ENCODE data around the gene G3BP1. TPM values are rescaled to one million over a fixed set of nuclear protein-coding genes. Genes with fewer than 3 reads are reported as not detected.
"Not testable (repeated sequence)": the region's sequence is repeated elsewhere in the genome, so short reads cannot be mapped to it uniquely, and the experiment has no call there.

Gene G3BP1
- total and polyA plus RNA-seq, 4 donors = 26.9 to 144 (median 62.7) TPM

GRCh38 chr5:151856861-151857260 is 85.1 kb downstream of the G3BP1 start:
- no peaks in the 10 kb centered on the region for H3K4me1 ChIP-seq (ENCODE audit: control insufficient read depth in 4 of 4, insufficient read depth in 4 of 4, low read length in 3 of 4)
- TF ChIP-seq FOXA1 (IDR thresholded peaks at IDR 0.05) (no peak), JUND (IDR thresholded peaks at IDR 0.05) (no peak), EGR1 (IDR thresholded peaks at IDR 0.05; ENCODE audit: low read depth in 2 of 2) (no peak), SP1 (IDR thresholded peaks at IDR 0.05) (no peak), RAD21 (IDR thresholded peaks at IDR 0.05) (no peak), RXRA (IDR thresholded peaks at IDR 0.05) (no peak), GABPA (IDR thresholded peaks at IDR 0.05 in 1 of 2, conservative IDR thresholded peaks at IDR 0.05 in 1 of 2) (no peak), CTCF (IDR thresholded peaks at IDR 0.05; ENCODE audit: low read depth, low read length, missing input control) (no peak), TAF1 (conservative IDR thresholded peaks at IDR 0.05) (no peak), HNF4G (IDR thresholded peaks at IDR 0.05) (no peak), NR2F2 (IDR thresholded peaks at IDR 0.05) (no peak)
- TF ChIP-seq, protein P1, sequence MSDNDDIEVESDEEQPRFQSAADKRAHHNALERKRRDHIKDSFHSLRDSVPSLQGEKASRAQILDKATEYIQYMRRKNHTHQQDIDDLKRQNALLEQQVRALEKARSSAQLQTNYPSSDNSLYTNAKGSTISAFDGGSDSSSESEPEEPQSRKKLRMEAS (IDR thresholded peaks at IDR 0.05) = no peak
- TF ChIP-seq, protein P2, sequence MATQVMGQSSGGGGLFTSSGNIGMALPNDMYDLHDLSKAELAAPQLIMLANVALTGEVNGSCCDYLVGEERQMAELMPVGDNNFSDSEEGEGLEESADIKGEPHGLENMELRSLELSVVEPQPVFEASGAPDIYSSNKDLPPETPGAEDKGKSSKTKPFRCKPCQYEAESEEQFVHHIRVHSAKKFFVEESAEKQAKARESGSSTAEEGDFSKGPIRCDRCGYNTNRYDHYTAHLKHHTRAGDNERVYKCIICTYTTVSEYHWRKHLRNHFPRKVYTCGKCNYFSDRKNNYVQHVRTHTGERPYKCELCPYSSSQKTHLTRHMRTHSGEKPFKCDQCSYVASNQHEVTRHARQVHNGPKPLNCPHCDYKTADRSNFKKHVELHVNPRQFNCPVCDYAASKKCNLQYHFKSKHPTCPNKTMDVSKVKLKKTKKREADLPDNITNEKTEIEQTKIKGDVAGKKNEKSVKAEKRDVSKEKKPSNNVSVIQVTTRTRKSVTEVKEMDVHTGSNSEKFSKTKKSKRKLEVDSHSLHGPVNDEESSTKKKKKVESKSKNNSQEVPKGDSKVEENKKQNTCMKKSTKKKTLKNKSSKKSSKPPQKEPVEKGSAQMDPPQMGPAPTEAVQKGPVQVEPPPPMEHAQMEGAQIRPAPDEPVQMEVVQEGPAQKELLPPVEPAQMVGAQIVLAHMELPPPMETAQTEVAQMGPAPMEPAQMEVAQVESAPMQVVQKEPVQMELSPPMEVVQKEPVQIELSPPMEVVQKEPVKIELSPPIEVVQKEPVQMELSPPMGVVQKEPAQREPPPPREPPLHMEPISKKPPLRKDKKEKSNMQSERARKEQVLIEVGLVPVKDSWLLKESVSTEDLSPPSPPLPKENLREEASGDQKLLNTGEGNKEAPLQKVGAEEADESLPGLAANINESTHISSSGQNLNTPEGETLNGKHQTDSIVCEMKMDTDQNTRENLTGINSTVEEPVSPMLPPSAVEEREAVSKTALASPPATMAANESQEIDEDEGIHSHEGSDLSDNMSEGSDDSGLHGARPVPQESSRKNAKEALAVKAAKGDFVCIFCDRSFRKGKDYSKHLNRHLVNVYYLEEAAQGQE (IDR thresholded peaks at IDR 0.05) = no peak
- no peak overlapping the region for H3K9ac ChIP-seq (ENCODE audit: low read depth in 1 of 2, low read length in 2 of 2)
- H3K27ac ChIP-seq (ENCODE audit: low read depth in 1 of 2, low read length in 2 of 2) = no peak overlapping the region
- H3K4me3 ChIP-seq (ENCODE audit: low read depth in 1 of 3, low read length in 3 of 3) = no peak overlapping the region
- no peaks in the 10 kb centered on the region for H3K36me3 ChIP-seq (ENCODE audit: control insufficient read depth in 4 of 4, insufficient read depth in 3 of 4, low read depth in 1 of 4, low read length in 3 of 4)
- H3K9me3 ChIP-seq (ENCODE audit: control insufficient read depth in 4 of 4, low read length in 3 of 4) = no peaks in the 10 kb centered on the region
- WGBS = 92% methylated on average over 5 of the region's 5 CpGs
- no peaks in the 10 kb centered on the region for H3K27me3 ChIP-seq (ENCODE audit: control insufficient read depth in 4 of 4, insufficient read depth in 4 of 4, low read length in 3 of 4)
- no peak for DNase-seq (ENCODE audit: low spot score)

DNA sequence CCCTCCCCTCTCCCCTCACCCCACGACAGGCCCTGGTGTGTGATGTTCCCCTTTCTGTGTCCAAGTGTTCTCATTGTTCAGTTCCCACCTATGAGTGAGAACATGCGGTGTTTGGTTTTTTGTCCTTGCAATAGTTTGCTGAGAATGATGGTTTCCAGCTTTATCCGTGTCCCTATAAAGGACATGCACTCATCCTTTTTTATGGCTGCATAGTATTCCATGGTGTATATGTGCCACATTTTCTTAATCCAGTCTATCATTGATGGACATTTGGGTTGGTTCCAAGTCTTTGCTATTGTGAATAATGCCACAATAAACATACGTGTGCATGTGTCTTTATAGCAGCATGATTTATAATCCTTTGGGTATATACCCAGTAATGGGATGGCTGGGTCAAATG is 89.1 kb downstream of the G3BP1 start:
- H3K9me3 ChIP-seq (ENCODE audit: control insufficient read depth in 4 of 4, low read length in 3 of 4); H3K27ac ChIP-seq (ENCODE audit: low read depth in 1 of 2, low read length in 2 of 2); H3K36me3 ChIP-seq (ENCODE audit: control insufficient read depth in 4 of 4, insufficient read depth in 3 of 4, low read depth in 1 of 4, low read length in 3 of 4); H3K4me1 ChIP-seq (ENCODE audit: control insufficient read depth in 4 of 4, insufficient read depth in 4 of 4, low read length in 3 of 4); DNase-seq (ENCODE audit: low spot score); H3K27me3 ChIP-seq (ENCODE audit: control insufficient read depth in 4 of 4, insufficient read depth in 4 of 4, low read length in 3 of 4); H3K4me3 ChIP-seq (ENCODE audit: low read depth in 1 of 3, low read length in 3 of 3); H3K9ac ChIP-seq (ENCODE audit: low read depth in 1 of 2, low read length in 2 of 2): not testable (repeated sequence)
- WGBS = 87% methylated on average over 3 of the region's 4 CpGs

Other genes with a start within 250 kb of the G3BP1 start
- gene FAT2, start 180.6 kb upstream of the G3BP1 start, total RNA-seq = under 1 TPM in 1 of 2 donors, not detected in 1; under 0.01 TPM
- gene FAT2, start 180.6 kb upstream of the G3BP1 start, polyA plus RNA-seq = under 1 TPM in 1 of 2 donors, not detected in 1; 0.07 TPM
- gene SPARC, start 85.0 kb upstream of the G3BP1 start, total RNA-seq = 100 to 1,000 TPM in 1 of 2 donors, 10 to 100 TPM in 1; 96.6 to 116 TPM
- gene SPARC, start 85.0 kb upstream of the G3BP1 start, polyA plus RNA-seq = 100 to 1,000 TPM; 104 to 269 TPM
- gene ATOX1, start 13.3 kb upstream of the G3BP1 start, total RNA-seq = 10 to 100 TPM; 25.9 to 49.0 TPM
- 100 to 1,000 TPM; 142 to 307 TPM for gene ATOX1, start 13.3 kb upstream of the G3BP1 start, polyA plus RNA-seq
- gene GLRA1, start 152.9 kb downstream of the G3BP1 start, total RNA-seq = not detected
- gene GLRA1, start 152.9 kb downstream of the G3BP1 start, polyA plus RNA-seq = not detected